Measurements from ENCODE around the gene HAGH.

GRCh38 chr16:1871974-1872635, 45.5 kb upstream of the HAGH start, which contains the start of gene MEIOB:
- TF ChIP-seq POLR2AphosphoS5 (IDR thresholded peaks at IDR 0.05; ENCODE audit: low read depth) (no peak), CTCF (IDR thresholded peaks at IDR 0.05; ENCODE audit: insufficient read depth, low read length) (no peak), GABPA (IDR thresholded peaks at IDR 0.05; ENCODE audit: low read depth) (no peak)

All from HL-60 (cell line).